HL-60 (cell line): ENCODE measurements around the gene CT47B1.
"Not testable (repeated sequence)": the region's sequence is repeated elsewhere in the genome, so short reads cannot be mapped to it uniquely, and the experiment has no call there.

Experiments used
- DNase-seq, 2 experiments: peaks; one replicate each; pipeline ENCODE4 v3.0.0-alpha.2; 2010 to 2020; ENCODE audit warnings: low read depth in 1 of 2, low spot score in 1 of 2
- H3K27ac ChIP-seq: fragments of 250-450 bp; sonication (Bioruptor Pico); replicated peaks from 2 replicates; pipeline ENCODE4 v1.5.1; 2020; ENCODE audit warnings: mild to moderate bottlenecking, moderate library complexity
- H3K27me3 ChIP-seq: fragments of 250-450 bp; sonication (Bioruptor Pico); 2 replicates; pipeline ENCODE4 v1.5.1; 2021; ENCODE audit warnings: mild to moderate bottlenecking, moderate library complexity; ENCODE audit not compliant: insufficient read depth, poor library complexity, severe bottlenecking
- H3K4me3 ChIP-seq: replicated peaks from 2 replicates; pipeline ENCODE4 v1.5.1; 2011; ENCODE audit warnings: mild to moderate bottlenecking, control low read depth, low read length; ENCODE audit not compliant: insufficient read depth
- CTCF ChIP-seq: IDR thresholded peaks from one replicate; pipeline ENCODE4 v1.5.1; 2011; ENCODE audit warnings: low read length, control low read depth, inconsistent platforms; ENCODE audit not compliant: insufficient read depth
- GABPA ChIP-seq: IDR thresholded peaks from 2 replicates; pipeline ENCODE4 v1.6.1; 2012; ENCODE audit warnings: low read depth
- POLR2AphosphoS5 ChIP-seq: IDR thresholded peaks from 2 replicates; pipeline ENCODE4 v1.6.1; 2012; ENCODE audit warnings: low read depth
- REST ChIP-seq: IDR thresholded peaks from 2 replicates; pipeline ENCODE4 v1.6.1; 2012; ENCODE audit warnings: low read depth; ENCODE audit not compliant: insufficient replicate concordance
- SPI1 ChIP-seq: IDR thresholded peaks from 2 replicates; pipeline ENCODE4 v1.6.1; 2012; ENCODE audit warnings: low read depth, mild to moderate bottlenecking, borderline replicate concordance
- long read RNA-seq: library from polyadenylated mRNA; unstranded; transcript quantifications from one replicate; pipeline ENCODE4 v2.0.0, GENCODE V29; 2020

Gene CT47B1
- long read RNA-seq = 0 reads

GRCh38 chrX:120875766-120876165, at the start of gene CT47B1:
Gene CT47B1 (minus strand): TSS chrX:120875866. CDS start chrX:120875670, 196 bp downstream.
- H3K27me3 ChIP-seq, DNase-seq, H3K4me3 ChIP-seq, H3K27ac ChIP-seq: not testable (repeated sequence)

- Histone ChIP-seq H3K4me3 (no peak overlapping the region), H3K27ac (no peak overlapping the region), H3K27me3 (no peaks in the 10 kb centered on the region)
- no peak for TF ChIP-seq POLR2AphosphoS5
- TF ChIP-seq GABPA = no peak
- TF ChIP-seq REST = no peak
- TF ChIP-seq CTCF = no peak
- TF ChIP-seq SPI1 = no peak
- no peak for DNase-seq
These were observed 748 bp downstream of the CT47B1 start for GRCh38 chrX:120874678-120875557.

- H3K4me3 ChIP-seq = no peak overlapping the region
- no peak for TF ChIP-seq CTCF
- TF ChIP-seq REST = no peak
- no peak for TF ChIP-seq SPI1
- TF ChIP-seq POLR2AphosphoS5 = no peak
- no peak for TF ChIP-seq GABPA
- no peak overlapping the region for H3K27ac ChIP-seq
- H3K27me3 ChIP-seq = no peaks in the 10 kb centered on the region
- no peak for DNase-seq
These were observed 18.4 kb downstream of the CT47B1 start for GRCh38 chrX:120857240-120857639.

- Histone ChIP-seq H3K27me3 (no peaks in the 10 kb centered on the region), H3K27ac (no peak overlapping the region), H3K4me3 (no peak overlapping the region)
- TF ChIP-seq CTCF = no peak
- TF ChIP-seq POLR2AphosphoS5 = no peak
- TF ChIP-seq GABPA = no peak
- no peak for DNase-seq
These were observed 34.8 kb downstream of the CT47B1 start for GRCh38 chrX:120840827-120841226.
